HG03064 (cell line): ENCODE measurements around the gene SACM1L.
"Not testable (repeated sequence)": the region's sequence is repeated elsewhere in the genome, so short reads cannot be mapped to it uniquely, and the experiment has no call there.

Source experiments
- ATAC-seq: cut with Tn5 transposase; IDR thresholded peaks from one replicate; pipeline ENCODE4 v1.9.1; 2021; ENCODE audit warnings: low read depth; ENCODE audit not compliant: unreplicated experiment

SACM1L gene

DNA sequence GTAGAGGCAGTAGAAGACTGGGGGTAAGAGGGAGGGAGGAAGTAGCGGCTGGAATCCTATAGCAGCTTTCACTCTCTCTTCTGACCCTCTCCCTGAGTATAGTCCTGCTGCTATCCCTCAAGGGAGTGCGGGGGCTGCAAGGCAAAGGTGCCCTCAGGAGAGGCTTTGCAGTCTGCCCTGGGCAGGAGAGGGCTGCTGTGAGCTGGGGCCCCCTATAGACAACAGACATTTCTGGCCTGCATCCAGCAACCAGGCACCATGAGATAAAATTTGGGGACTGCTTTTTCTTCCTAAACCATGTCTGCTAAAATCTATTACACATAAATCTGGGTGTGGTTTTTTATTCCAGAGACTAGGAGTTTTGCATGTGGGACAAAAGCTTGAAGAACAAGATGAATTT is 48.0 kb downstream of the SACM1L start:
- ATAC-seq: no peak

DNA sequence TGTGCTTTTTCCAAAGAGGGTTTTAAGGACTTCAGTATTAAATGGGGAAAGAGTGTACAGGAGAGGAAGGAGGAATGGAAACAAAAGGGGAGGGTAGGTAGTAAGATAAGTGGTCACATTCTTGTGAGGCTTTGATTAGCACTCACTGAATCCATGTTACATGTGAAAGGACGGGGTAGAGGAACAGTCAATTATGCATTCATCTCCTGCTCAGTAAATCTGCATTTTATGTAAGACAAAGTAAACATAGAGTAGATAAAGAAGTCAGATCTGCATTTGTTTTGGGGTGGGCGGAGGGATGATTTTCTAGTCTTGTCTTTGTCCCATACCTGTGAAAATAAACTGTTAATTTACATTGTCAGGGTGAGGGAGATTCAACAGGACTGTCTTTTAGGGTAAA is 50.8 kb downstream of the SACM1L start:
- ATAC-seq: no peak

DNA sequence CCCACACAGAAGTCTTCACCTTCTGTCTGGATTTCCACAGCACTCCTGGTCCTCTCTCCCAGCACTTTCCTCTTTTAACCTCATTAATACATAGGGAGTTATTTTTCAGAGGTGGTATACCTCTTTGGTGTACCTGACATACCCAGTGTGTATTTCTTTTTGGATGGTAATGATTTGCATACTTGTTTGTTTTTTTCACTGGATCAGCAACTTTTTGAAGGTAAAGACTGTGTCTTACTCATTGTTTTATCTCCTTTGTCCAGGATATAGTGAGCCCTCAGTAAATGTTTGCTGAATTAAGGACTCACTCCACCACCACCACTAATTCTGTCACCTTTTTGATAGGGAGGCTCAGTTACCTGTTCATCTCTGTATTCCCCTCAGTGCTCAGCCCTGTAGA is 52.1 kb downstream of the SACM1L start:
- ATAC-seq: no peak

DNA sequence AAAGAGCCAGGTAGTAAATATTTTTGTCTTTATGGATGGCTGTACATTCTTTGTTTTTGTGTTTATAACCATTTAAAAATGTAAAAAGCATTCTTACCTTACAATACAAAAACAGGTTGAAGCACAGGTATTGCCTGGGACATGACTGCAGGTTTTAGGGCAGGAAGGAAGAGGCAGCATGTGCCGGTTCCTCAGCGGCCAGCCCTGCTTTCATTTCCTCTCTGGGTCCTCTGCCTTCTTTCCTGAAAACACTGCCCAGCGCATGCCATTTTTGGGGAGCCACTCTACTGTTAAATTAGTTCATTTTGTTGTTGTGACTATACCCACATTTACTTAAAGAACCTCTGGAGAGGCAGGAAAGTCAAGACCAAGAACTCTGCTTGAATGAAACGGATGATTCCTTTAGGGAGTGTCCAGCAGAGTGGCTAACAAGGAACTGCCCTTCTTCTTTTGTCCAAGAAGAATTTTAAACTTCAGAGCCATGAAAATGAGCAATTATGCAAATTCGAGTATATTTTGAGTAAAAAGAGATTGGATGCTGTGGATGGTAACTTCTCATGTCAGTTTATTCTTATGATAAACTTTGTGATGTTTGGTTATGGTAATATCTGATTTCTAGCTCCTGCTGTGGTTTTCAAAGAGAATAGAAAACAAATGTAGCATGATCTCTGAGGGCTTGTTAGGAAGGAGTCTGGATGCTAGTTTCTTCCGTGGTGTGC is 52.7 kb downstream of the SACM1L start:
- ATAC-seq: no peak

DNA sequence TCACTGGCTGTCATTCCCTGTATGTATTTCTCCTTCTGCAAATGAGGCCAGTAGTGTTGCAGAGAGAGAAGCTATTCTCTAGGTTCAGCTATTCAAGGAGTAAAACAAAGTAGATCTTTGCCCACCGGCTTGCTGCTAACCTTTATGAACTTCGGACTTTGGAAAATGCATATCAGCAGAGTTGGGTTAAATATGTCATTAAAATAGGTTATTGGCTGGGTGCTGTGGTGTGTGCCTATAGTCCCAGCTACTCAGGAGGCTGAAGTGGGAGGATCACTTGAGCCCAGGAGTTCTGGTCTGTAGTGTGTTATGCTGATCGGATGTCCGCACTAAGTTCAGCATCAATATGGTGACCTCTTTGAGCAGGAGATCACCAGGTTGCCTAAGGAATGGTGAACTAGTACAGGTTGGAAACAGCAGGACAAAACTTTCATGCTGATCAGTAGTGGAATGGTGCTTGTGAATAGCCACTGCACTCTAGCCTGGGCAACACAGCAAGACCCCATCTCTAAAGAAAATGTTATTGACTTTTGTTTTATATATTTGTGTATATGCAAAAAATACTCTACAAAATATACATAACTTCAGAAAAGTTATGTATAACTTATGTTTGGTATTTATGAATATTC is 53.4 kb downstream of the SACM1L start:
- no peak for ATAC-seq

DNA sequence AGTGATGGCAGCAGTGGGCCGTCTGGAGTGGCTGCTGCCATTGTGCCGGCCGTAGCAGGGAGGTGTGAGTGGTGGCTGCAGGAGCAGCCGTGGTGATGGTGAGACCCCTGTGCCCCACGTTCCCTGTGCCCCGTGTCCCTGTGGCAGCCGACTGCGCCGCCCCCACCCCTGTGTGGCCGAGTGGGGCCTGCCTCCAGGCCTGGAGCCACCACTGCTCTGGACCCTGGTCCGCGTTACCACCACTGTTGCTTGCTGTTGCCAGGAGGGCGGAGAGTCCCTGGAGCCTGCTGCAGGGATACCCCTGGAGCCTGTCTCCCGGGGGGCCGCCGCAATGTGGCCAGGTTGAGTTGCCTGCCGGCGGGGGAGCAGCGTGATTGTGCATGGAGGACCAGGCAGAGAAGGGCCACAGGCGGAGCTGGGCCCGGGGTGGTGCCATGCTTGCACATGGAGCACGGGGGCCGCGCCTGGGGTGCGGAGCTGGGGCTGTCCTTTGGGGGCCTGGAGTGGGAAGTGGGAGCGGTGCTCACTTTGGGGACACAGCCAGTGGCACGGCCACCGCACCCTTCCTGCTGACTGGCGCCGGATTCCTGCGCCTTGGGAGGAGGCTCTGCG is 57.1 kb downstream of the SACM1L start:
- no peak for ATAC-seq

DNA sequence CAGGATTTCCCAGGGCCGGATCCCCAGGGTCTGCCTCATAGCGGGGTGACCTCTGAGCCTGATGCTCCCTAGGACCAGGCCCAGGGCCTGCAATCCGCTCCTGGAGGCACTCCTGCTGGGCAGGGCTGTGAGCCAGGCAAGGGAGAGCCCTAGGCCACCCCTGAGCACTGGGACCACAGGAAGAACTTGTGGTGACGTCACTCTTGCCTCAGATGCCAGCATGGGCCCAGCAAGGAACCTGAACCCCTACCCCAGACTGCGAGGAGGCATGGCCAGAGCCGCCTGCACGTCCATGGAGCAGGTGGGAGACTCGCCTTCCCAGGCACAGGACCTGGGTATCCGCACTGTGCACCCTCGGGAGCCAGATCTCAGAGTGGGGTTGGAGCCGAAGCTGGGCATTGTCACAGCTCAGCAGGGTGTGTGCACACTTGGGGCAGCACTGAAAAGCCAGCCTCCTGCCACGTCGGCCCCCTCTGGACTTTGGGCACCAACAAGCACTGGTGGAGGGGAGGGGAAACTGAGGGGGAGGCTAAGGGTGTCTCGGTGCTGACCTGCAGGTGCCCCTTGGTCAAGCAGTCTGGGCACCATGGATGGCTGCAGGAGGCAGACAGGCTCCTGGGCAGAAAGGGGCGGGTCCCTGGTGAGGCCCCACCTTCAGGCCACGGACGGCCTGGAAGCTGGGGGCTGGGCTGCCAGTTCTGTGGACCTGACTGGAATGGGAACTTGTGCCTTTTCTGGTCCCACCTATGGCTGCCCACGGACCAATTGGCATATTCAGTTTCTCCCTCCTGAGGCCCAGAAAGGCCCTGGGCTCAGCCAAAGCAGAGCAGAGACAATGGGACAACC is 57.8 kb downstream of the SACM1L start:
- no peak for ATAC-seq

DNA sequence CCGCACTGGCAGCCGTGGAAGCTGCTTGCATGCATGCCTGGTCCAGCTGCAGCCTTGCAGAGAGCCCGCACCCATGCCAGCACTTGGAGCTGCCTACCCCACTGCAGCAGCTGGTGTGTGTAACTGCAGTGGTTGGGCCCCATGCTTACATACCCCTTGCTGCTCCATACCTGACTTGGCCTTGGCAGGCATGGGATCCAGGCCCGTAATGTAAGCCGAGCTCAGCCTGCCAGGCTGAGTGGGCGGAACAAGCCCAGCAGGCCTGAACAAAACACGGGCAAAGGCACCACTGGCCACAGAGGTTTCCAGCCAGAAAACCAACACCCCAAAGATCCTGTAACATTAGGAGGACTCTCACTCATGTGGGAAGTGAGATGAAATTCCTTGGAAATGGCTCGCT is 58.9 kb downstream of the SACM1L start:
- no peak for ATAC-seq

DNA sequence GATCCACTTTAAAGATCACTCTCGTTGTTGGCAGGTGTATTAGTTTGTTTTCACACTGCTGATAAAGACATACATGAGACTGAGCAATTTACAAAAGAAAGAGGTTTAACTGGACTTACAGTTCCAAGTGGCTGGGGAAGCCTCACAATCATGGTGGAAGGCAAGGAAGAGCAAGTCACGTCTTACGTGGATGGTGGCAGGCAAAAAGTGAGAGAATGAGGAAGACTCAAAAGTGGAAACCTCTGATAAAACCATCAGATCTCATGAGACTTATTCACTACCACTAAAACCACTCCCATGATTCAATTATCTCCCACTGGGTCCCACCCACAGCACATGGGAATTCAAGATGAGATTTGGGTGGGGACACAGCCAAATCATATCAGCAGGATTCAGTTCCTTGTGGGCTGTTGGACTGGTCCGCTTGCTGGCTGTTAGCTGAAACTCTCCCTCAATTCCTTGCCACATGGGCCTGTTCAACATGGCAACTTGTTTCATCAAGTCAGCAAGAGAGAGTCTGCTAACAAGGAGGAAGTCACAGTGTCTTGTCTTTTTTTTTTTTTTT is 59.9 kb downstream of the SACM1L start:
- ATAC-seq: not testable (repeated sequence)

DNA sequence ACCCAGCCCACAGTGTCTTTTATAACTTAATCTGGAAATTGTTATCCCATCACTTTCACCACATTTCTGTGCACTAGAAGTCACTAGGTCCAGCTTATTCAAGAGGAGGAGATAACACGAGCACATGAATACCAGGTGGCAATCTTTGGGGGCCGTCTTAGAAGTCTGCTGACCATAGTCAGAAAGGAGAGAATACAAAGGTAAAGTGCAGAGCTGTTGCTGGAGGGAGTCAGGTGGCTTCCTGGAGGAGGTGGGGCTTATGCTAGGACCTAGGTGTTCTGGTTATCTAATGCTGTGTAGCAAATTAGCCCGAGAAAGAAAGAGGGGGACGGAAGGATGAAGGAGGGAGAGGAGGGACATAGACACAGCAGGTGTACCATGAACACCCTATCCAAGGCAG is 60.7 kb downstream of the SACM1L start:
- ATAC-seq: no peak

DNA sequence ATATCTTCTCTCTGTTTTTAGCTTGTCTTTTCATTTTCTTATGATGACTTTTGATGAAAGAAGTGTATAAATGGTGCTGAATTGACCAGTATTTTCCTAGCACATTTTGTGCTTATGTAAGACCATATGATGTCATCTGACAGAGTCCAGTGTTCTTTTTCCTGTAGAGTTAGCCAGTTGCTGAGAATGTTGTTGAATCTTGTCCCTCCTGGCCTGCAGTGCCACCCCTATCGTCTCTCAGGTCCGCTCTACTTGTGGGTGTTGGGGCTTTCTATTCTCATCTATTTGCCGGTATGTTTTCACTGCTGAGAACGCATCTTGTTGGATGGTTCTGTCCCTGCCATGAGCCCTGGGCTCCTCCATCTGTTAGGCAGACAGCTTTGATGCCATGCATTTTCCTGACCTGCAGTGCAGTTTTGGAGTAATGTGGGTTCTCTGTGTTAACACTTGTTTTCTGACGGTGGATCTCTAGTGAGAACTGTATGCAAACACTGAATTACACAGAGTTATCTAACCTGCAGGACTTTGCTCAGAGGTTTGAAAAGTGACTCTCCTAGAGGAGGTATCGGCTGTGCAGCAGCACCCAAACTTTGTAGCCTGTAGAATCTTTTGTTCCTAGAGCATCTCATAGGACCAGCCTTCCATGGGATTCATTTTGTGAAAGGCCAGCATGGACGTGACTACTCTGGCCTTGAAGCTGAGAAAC is 62.5 kb downstream of the SACM1L start:
- ATAC-seq: no peak

DNA sequence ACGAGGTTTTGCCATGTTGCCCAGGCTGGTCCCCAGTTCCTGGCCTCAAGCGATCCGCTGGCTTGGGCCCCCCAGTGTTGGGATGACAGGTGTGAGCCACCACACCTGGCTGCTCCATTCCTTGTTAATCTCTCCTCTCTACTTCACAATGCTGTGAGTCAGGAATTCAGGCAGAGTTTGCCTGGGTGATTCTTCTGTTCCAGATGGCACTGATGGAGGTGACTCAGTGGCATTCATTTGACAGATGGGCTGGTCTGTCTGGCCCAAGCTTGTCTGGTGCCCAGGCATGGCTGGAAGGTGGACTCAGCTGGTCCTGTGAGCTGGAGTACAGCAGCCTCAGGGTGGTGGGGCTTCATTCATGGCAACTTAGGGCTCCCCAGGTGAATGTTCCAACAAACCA is 63.9 kb downstream of the SACM1L start:
- ATAC-seq: no peak

DNA sequence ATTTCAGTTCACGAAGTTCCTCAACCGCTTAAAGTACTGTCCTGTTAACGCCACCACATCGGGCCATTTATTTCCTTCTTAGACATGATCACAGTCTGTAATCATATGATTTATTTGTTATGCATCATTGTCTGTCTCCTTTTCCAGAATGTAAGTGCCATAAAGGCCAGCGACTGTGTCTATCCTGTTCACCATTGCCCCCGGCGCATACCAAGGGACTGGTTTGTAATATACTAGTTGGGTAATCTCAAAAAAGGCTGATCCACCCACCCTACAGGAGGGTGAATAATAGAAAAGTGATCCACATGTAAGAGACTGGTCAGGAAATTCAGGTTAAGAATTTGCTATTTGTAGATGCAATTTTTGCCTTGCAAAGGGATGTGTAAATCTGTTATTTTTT is 65.3 kb downstream of the SACM1L start:
- ATAC-seq: no peak

DNA sequence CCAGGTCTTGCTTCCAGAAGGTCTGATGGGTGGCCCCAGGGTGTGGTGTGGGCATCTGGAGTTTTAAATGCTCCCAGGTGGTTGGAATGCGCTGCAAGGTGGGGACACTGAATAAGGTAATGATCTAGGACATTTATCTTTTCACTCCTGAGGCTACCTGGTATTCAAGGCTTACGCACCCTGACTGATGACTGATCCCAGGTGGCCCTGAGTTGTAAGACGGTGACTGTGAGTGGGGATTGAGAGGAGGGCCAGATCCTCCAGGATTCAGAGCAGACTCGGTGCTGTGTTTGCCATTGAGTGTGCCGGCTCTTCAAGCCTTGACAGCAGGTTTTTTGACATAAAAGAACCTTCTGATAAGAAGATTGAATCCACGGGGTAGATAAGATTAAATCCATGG is 66.9 kb downstream of the SACM1L start:
- ATAC-seq: no peak

DNA sequence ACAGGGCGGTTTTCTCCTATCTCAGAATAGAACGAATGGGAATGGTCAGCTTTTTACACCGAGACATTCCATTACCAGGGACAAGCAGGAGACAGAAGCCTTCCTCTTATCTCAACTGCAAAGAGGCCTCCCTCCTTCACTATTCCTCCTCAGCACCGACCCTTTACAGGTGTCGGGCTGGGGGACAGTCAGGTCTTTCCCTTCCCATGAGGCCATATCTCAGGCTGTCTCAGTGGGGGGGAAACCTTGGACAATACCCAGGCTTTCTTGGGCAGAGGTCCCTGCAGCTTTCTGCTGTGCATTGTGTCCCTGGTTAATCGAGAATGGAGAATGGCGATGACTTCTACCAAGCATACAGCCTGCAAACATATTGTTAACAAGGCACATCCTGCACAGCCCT is 67.9 kb downstream of the SACM1L start:
- ATAC-seq: not testable (repeated sequence)

DNA sequence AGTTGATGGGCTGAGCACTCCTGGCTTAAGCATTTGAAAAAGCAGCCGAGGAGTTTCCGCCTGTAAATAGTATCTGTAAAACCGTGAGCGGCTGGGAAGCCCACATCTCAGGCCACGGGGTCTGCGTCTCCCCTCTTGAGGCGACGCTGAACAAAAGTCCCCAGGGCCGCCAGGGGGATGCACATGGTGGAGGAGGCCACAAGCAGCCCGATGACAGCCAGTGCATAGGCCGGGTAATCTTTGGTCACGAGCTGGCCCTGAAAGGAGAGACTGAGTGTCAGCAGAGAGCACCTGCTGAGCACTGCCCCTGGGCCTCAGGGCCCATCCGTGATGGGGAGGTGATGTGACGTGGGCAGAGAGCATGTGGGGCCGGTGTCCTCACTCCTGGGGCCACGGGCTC is 69.7 kb downstream of the SACM1L start:
- ATAC-seq: no peak

DNA sequence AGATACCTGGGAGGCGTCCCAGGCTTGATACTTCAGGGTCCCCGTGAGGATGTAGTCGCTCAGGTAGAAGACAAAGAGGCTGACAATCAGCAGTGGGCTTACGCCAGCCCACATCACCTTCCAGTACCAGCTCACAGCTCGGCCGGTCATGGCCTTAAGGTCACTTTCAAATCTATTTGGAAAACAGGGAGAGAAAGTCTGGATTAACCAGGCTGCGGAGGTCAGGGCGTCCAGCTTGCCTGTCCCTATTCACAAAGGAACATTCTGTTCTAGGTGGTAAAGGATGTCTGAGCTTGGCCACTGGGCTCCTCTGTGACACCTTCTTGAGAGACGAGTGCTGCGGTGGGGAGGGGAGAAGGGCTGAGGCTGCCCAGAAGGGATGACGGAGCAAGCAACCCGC is 70.7 kb downstream of the SACM1L start:
- no peak for ATAC-seq

DNA sequence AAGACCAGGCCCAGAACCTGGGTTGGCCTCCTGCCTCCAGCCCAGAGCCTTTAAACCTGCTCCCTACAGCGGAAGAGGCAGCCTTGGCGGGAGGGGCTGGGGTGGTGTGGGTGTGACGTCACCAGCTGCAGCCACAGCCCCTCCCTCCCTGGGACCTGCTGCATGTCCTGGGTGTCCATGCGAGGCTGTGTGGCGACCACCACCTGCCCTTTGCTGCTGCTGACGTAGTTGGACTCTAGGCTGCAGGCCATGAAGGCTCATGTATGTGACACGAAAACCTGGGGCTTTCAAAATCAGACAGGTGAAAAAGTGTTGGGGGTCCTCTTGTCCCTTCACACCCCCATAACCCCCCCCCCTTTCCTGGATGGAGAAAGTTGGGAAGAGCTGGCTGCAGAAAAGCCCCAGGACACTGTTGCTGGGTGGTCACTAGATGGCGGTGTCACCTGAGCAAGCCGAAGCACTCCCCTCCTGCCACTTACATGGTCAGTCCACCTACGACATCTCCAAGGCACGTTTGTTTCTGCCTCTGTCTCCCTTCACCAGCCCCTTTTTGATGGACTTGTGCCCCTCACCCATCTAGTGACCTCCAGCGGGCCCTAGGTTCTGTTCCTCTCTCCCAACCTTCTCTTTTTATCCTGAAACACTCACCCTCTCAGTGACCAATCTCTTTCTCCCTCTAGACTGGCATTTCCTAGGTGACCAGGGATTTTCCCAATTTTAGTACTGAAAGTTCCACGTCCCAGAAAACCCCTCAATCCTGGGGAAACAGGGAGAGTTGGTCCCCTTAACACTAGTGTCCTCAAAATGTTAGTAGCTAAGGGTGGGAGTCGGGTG is 71.9 kb downstream of the SACM1L start:
- ATAC-seq: no peak

DNA sequence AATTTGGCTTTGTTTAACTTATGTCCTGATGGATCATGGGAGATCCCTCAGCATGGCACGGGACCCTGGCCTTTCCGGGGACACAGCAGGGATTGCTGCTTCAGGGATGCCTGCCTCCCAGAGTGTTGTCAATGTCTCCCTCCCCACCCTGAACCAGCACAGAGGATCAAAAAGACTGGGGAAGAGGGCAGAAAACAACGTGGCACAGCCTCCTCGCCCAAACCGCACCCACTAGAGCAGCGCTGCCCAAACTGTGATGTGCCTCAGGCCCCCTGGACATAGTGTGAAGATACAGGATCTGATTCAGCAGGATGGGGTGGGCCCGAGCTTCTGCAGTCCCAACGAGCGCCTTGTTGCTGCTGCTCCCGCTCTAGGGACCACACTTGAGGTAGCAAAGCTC is 72.6 kb downstream of the SACM1L start:
- ATAC-seq: no peak
